Measurements from ENCODE around the gene RD3L.

Gene RD3L

DNA sequence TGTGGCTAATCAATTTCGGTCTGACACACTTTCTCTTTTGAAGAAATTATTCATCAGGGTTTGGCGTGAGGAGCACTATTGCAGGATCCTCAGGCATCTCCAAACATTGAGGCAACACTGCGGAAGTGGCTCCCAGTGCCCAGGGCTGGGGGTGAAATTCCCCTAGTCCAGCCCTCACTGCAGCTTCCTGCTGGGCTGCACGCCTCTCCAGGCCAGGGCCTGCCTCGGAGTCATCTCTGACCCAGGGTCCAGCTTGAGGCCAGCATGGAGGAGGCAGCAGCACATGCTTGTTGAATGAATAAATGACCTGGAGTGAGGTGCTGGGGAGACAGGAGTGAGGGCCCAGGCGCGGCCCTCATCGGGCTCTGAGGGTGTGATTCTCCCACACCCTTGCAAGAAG, 50.1 kb downstream of the RD3L start:
- no peak for DNase-seq

DNA sequence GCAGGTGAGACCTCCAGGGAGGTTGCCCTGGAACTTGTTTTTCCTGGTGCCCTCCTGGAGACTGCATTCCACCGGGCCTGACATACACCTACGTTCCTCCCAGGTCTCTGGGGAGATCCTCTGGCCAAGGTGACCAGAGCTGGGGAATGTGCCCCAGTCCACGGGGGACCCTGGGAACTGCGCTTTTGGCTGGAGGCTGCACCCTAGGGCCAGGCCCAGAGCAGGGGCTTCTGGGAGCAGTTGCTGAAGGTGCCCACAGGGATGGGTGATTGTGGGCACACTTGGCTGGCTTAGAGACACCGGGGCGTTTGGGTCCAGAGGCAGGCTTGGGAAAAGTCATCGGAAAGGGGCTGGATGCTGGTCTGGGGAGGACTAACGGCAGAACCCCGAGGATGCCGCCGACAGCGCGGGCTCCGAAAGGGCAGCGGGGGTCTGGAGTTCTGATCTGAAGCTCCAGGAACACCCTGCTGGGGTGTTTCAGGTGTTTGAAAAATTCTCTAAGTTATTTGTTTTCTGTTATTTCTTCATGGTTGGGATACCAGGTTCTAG, 50.6 kb downstream of the RD3L start:
- no peak for DNase-seq

DNA sequence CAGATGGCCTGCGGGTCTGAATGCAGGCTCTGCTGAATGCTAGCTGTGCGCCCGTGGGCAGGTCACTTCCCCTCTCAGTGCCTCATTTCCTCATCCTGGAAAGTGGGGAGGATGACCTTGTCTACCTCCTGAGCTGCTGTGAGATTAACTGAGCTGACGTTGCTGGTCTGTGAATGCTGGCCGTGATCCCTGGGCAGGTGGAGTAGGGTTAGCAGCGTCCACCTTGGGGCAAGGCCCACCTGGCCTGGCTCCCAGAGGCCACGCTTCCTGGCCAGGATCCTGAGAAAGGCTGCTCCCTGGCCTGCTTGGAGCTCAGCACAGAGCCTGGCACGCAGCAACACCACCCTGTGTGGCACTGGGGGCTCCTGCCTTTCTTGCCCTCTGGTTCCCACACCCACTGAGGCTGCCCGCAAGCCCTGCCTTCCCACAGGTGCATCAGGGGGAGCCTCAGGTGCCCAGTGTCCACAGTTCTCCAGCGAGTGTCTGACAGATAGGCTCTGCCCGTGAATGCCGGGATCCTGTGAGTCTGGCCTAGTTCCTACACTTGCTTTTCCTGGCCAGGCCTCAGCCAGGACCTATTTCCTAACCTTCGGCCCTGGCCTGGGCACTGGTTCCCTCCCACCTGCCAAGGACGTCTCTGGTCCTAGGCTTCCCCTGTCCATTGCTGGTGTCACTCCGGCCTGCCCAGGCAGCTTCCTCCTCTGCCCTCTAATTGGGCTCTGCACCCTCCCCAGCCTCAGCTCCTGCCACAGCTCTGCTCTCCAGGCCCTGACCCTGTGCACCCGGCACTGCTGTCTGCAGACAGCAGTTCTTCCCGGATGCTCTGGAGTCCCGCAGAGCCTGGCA, 51.3 kb downstream of the RD3L start:
- no peak for DNase-seq
